ENCODE results near the gene TNF. TPM values are rescaled to one million over a fixed set of nuclear protein-coding genes. Genes with fewer than 3 reads are reported as not detected.

Gene TNF
- total RNA-seq, 1 experiment from 2014 or later = not detected

- no peaks in the 10 kb centered on the region for H4K20me1 ChIP-seq (ENCODE audit: control insufficient read depth, insufficient read depth, insufficient read length)
- H3K9me3 ChIP-seq (ENCODE audit: control insufficient read depth, low read depth, low read length) = no peaks in the 10 kb centered on the region
- no peak overlapping the region for H2BK15ac ChIP-seq (ENCODE audit: low read depth, low read length)
- H3K23ac ChIP-seq (ENCODE audit: insufficient read length, low read depth, low read length) = no peak overlapping the region
- H2BK120ac ChIP-seq (ENCODE audit: low read depth, low read length, poor library complexity, severe bottlenecking) = no peak overlapping the region
- peaks cover 23 to 31% of the 10 kb centered on the region in 2 experiments for H3K4me1 Mint-ChIP-seq
- no peak overlapping the region for H2AK5ac ChIP-seq (ENCODE audit: insufficient read length, low read length)
- H3K56ac ChIP-seq (ENCODE audit: insufficient read length, low read depth, low read length) = no peak overlapping the region
- H3K9ac ChIP-seq (ENCODE audit: extremely low read depth, insufficient read length, low read length) = no peak overlapping the region
- no peak overlapping the region for H3T11ph ChIP-seq (ENCODE audit: low read length)
- no peak overlapping the region for H3K4ac ChIP-seq (ENCODE audit: low read depth, low read length)
- no peaks in the 10 kb centered on the region for H3K27me3 ChIP-seq (ENCODE audit: insufficient read depth, low read length)
- H3K27ac Mint-ChIP-seq = no peak overlapping the region
- H4K5ac ChIP-seq (ENCODE audit: insufficient read length, low read depth, low read length) = no peak overlapping the region
- H3K23me2 ChIP-seq (ENCODE audit: insufficient read length, low read depth, low read length, poor library complexity, severe bottlenecking) = no peaks in the 10 kb centered on the region
- H3K18ac ChIP-seq (ENCODE audit: insufficient read length, low read depth, low read length) = no peak overlapping the region
- no peak for DNase-seq
- H3K27ac ChIP-seq (ENCODE audit: insufficient read length, low read depth, low read length) = no peak overlapping the region
- no peak overlapping the region for H2AFZ ChIP-seq (ENCODE audit: low read length)
- H2BK5ac ChIP-seq (ENCODE audit: insufficient read length, low read length) = no peak overlapping the region
- no CpG with 5 or more reads among the region's 8 CpGs for WGBS (ENCODE audit: extremely low coverage, insufficient read length, low lambda C conversion rate)
- H3K4me3 Mint-ChIP-seq = no peak overlapping the region
- no peak overlapping the region for H3K4me2 ChIP-seq (ENCODE audit: insufficient read depth, insufficient read length, low read length)
- no peaks in the 10 kb centered on the region for H3K79me1 ChIP-seq (ENCODE audit: insufficient read depth, low read depth, low read length, poor library complexity, severe bottlenecking)
- no peak overlapping the region for H2BK12ac ChIP-seq (ENCODE audit: insufficient read length, low read depth, low read length)
- H3K79me2 ChIP-seq (ENCODE audit: insufficient read depth, low read length) = no peaks in the 10 kb centered on the region
- H2BK20ac ChIP-seq (ENCODE audit: low read depth, low read length, poor library complexity, severe bottlenecking) = no peak overlapping the region
- TF ChIP-seq, protein P1, sequence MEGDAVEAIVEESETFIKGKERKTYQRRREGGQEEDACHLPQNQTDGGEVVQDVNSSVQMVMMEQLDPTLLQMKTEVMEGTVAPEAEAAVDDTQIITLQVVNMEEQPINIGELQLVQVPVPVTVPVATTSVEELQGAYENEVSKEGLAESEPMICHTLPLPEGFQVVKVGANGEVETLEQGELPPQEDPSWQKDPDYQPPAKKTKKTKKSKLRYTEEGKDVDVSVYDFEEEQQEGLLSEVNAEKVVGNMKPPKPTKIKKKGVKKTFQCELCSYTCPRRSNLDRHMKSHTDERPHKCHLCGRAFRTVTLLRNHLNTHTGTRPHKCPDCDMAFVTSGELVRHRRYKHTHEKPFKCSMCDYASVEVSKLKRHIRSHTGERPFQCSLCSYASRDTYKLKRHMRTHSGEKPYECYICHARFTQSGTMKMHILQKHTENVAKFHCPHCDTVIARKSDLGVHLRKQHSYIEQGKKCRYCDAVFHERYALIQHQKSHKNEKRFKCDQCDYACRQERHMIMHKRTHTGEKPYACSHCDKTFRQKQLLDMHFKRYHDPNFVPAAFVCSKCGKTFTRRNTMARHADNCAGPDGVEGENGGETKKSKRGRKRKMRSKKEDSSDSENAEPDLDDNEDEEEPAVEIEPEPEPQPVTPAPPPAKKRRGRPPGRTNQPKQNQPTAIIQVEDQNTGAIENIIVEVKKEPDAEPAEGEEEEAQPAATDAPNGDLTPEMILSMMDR (conservative IDR thresholded peaks at IDR 0.05) = no peak
- H3K4me1 ChIP-seq (ENCODE audit: insufficient read depth, low read length) = peaks cover 14% of the 10 kb centered on the region; the same call in 1 of the 2 replicates
- no peak overlapping the region for H4K91ac ChIP-seq (ENCODE audit: insufficient read length, low read depth, low read length)
- no peaks in the 10 kb centered on the region for H3K9me3 Mint-ChIP-seq
- H3K14ac ChIP-seq (ENCODE audit: insufficient read depth, low read length) = no peak overlapping the region
- no peak overlapping the region for H4K8ac ChIP-seq (replicated peaks; ENCODE audit: insufficient read length, low read depth, low read length)
- H3K27me3 Mint-ChIP-seq (ENCODE audit: low read depth) = no peaks in the 10 kb centered on the region
- no peaks in the 10 kb centered on the region; a peak in 1 of 7 replicates for H3K36me3 Mint-ChIP-seq (ENCODE audit: insufficient read depth in 1 of 3, low read depth in 3 of 3)
Measured at GRCh38 chr6:31614075-31614619, 38.8 kb downstream of the TNF start.
